ENCODE data around the gene RTN4R. TPM values are rescaled to one million over a fixed set of nuclear protein-coding genes. Genes with fewer than 3 reads are reported as not detected.

Gene RTN4R
- polyA plus RNA-seq, 1 donor: 3.4 TPM

GRCh38 chr22:20214853-20215252 lies 53.3 kb downstream of the RTN4R start:
- no peak for DNase-seq

DNA sequence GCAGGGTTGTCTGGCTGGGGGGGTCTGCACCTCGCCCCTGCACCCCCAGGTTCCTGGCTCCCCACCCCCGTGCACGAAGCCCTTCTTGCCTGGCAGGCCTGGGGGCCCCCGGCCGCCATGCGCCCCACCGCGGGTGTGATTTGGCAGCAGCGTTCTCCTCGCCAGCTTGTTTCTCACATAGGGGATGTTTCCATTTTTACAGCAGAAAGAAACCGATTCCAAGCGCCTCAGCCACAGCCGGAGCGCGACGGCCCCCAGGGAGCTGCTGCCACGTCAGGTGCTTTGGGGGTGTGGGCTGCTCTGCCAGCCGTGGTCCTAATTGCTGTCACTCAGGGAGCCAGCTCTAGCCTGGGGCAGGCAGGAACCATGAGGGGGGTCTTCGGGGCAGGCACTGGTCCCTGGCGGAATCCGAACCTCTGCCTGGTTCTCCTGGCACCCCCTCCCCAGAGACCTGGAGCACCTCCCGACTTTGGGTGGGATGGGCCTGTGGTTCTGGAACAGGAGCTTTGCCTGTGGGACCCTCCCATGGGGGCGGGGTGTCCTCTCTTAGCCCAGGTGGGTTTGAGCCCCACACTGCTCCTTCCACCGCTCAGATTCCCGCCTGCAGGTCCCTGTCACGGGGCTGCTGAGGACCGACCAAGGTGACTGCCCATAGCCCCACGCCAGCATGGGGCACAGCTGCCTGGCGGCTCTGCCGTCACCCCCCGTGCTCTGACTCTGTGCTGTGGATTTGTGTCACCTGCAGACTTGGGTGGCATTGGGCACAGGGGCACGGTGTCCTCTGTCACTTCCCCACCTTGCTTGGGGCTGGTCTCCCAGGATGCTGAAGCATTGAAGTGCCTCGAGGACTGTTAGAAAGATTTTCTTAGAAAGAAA lies 54.0 kb downstream of the RTN4R start:
- no peak for DNase-seq

GRCh38 chr22:20212754-20213699 lies 55.1 kb downstream of the RTN4R start:
- DNase-seq: no peak

GRCh38 chr22:20211997-20212753 lies 55.9 kb downstream of the RTN4R start:
- no peak for DNase-seq

GRCh38 chr22:20211409-20211996 lies 56.6 kb downstream of the RTN4R start:
- no peak for DNase-seq

DNA sequence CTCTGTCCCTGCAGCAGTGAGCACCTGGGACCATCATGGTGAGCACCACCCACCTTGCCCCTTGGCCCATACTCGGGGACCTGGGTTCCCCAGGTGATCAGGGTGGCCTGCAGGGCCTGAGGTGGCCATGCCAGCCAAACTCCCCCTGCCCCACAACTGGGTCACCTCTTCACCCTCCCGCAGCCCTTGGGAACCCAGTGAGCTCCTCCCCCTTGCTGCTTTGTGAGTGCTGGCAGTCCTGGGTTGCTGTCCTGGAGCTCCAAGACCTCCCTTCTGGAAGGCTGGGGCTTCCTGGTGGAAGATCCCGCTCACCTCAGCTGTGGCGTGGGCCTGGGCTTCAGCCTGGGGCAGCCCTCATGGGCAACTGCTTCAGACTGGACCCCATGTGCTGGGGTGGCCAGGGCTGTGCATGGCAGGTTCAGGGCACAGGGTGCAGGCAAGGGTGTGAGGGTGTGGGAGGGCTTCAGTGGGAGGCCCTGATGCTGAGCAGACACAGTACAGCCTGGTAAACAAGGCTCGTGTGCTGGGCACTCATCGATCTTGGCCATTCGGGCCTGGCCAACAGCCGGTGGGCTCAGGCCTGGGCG lies 57.6 kb downstream of the RTN4R start:
- no peak for DNase-seq

GRCh38 chr22:20209761-20210250 lies 58.3 kb downstream of the RTN4R start:
- no peak for DNase-seq

DNA sequence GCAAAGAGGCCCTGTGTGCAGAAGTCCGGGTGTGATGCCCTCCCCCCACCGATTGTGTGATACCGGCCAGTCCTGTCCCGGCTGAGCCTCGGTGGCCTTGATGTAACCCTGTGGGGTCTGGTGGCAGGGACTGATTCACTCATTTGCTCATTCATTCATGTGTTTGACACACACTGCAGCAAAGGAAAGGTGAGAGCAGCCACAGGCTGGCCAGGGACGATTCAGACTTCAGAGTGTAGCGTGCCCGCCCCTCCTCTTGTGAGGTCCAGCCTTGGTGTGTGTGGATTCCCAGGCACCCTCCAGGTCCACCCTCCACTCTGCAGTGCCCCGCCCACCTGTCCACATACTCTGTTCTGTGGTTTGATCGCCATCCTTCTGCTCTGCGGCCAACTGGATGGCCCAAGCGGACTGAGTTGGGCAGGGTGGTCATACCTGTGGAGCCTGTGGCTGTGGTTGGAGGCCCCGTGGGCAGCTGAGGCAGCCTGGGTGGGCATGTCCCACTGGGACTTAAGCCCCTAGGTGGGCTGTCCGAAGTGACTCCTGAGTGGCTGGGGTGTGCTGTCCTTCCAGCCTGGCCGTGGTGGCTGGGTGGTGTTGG lies 59.3 kb downstream of the RTN4R start:
- DNase-seq: no peak

DNA sequence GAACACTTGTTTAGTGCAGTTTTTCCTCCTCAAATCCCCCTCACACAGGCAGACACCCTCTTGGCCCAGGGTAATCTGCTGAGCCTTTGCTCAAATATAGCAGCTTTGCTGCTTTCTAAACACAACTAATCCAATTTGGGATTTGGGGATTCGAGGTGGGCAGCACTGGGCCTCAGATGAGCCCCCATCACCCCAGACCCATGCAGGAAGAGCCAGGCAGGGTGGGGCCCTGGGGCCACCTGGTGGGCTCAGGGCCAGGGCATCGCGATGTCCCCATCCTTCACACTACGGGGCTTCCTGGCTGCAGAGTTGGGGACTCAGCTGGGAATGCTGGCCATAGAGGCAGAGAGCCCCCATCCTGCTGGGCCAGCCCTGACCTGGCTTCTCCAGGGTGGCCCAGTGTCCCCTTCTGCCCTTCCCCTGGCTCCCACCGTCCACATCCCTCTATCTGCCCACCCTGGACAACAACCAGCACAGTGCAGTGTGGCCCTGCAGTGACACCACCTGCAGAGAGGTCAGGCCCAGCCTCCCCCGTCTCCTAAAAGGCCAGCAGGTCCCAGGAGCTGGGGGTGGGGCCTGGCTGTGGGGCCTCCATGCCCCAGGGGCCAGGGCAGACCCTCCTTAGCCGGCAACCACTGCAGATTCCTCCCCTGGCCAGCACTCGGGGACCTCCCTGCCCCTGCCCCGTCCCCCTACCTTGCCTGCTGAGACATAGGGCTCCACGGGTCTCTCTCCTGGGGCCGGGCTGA lies 60.7 kb downstream of the RTN4R start:
- no peak for DNase-seq

DNA sequence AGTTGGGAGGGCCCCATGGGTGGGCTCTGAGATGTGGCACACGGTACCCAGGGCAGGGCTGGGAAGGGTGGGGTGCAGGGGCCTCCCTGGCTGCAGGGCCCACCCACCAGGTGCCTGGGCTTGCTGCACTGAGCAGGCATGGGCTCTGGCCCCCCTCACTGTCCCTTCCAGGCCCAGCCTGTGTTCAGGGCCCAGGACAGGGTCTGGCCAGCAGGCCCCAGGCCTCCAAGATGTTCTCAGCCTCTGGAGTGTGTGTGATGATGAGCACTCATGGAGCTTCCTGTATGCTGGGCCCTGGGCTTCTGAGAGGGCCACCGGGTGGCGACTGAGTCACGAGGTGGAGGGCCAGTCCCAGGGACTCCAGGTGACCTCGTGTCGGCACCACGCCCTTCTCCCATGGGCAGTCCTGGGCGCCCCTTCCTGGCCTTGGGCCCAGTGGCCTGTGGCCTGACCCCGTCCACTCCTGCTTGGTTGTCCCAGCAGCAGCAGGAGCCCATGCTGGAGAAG lies 61.4 kb downstream of the RTN4R start:
- DNase-seq: no peak

- peak; percentile 56 for DNase-seq
Measured at GRCh38 chr22:20205964-20206708, 62.0 kb downstream of the RTN4R start.

GRCh38 chr22:20205464-20205963 lies 62.6 kb downstream of the RTN4R start:
- DNase-seq: no peak

- DNase-seq: no peak
Measured at GRCh38 chr22:20204806-20205205, 63.3 kb downstream of the RTN4R start.

DNA sequence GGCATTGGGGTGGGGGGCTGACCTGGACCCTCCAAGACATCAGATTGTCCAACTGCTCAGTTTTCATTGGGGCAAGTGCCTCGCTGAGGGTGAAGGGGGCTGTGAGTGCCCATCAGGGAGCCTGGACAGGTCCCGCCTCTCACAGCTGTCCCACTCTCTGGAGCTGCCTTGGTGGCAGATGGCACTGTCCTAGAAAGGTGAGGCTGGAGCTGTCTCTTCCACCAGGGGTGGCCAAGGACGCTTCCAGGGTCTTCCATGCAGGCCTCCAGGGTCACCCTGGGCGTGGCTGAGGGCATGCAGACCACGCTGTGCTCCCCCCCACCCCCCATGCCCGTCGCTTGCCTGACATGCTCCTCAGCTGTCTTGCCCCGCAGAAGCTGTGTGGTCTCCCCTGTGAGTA lies 63.8 kb downstream of the RTN4R start:
- no peak for DNase-seq

DNA sequence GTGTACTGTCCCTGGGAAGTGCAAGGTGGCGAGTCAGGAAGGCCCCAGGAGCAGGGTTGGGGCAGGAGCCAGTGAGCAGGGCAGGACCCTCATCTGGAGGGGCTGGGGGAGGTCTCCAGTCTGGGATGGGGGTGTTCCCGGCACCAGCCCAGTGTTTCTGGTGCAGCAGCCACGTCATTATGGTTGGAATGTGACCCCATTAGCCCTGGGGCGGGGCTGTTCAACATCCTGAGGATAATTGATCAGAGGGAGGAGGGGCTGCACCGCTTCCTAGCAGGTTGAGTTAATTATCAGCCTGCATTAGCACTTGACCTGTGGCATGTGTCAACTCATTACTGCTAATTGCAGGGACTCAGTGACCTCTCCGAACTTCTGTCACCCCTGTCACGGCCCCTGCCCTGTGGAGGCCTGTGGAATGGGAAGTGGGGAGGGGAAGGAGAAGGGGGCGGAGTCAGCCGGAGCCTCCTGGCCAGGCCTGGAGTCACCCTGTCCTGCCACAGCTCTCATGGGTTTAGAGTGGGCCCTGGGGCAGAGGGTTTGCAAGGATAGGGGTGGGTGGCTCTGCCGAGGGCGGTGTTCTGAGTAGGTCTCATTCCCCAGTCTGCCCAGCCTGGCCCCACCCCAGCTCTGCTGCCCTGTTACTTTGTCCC lies 64.4 kb downstream of the RTN4R start:
- DNase-seq: no peak

DNA sequence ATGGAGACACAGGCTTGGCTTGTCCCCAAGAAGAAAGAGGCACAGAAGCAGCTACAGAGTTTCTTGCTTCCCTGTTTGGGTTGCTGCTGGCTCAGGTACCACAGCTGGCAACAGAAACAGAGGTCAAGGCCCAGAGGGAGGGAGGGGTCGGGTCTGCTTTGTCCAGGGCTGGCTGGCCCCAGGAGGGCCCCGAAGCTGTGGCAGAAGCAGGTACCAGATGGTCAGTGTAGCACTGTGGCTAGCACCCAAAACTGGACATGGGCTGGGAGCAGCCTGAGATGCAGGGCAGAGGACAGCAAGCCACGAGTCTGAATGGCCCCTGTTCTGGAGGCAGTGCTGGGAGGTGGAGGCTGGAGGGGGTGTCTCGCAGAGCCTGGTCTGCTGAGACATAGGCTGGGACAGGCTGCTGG lies 65.0 kb downstream of the RTN4R start:
- no peak for DNase-seq

DNA sequence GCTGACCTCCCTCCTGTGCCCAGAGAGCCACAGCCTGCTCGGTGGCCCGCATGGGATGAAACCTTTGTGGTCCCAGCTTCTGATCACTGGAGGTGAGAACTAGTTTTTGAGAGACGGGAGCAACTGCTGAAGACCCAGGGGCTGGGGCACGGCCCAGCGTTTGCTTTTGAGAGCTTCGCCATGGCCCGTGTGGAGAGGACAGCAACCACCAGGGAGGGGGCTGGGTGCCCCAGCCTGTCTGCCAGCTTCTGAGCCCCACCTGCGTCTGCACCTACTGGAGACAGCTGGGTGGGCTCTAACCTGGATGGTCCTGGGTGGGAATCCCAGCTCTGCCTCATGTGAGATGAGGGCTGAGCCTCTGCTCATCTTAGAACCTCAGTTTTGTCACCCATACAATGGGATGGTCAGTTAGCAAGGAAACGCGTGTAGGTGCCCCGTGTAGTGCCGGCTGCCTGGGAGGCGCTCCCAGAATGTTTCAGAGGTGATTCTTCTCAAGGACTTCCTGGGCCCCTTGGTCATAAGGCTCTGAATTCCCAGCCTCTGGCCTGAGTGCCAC lies 66.2 kb downstream of the RTN4R start:
- no peak for DNase-seq

DNA sequence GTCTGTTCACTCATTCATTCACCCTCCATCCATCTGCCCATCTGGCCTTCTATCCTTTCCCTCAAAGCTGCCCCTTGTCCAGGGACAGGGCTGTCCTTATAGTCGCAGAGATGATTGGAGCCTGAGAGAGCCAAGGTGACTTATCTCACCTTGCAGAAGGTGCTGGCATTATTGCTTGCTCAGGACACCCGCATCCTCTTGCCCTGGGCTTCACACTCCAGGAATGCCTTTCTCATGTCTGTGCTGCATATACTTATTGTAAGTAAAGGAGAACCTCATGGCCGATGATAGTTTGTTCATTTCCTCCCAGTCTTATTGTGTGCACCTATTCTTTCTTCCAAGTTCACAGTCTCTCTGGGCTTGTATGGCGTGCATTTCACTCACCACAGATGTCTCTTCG lies 68.2 kb downstream of the RTN4R start:
- DNase-seq: no peak
